ENCODE results near the gene CRADD.

- no peak for TF ChIP-seq EZH2 (IDR thresholded peaks at IDR 0.05; ENCODE audit: insufficient read depth, poor library complexity, severe bottlenecking)
- no peak for TF ChIP-seq EZH2phosphoT487 (IDR thresholded peaks at IDR 0.05; ENCODE audit: insufficient read depth, low read depth)
These were observed 108.3 kb downstream of the CRADD start for GRCh38 chr12:93785249-93786010.

Data from GM23248 (cell line).